GM10266 (cell line): ENCODE measurements around the gene CEACAM21.

Experiments used
- DNase-seq: peaks from one replicate; pipeline ENCODE4 v3.0.0; 2012; ENCODE audit errors: extremely low spot score
- TF ChIP-seq, protein P1 (sequence below): IDR thresholded peaks from 2 replicates; pipeline ENCODE4 v1.5.1; 2012; ENCODE audit warnings: mild to moderate bottlenecking, low read depth; ENCODE audit not compliant: control insufficient read depth, insufficient read depth; ENCODE audit errors: missing control alignments

CEACAM21 gene

DNA sequence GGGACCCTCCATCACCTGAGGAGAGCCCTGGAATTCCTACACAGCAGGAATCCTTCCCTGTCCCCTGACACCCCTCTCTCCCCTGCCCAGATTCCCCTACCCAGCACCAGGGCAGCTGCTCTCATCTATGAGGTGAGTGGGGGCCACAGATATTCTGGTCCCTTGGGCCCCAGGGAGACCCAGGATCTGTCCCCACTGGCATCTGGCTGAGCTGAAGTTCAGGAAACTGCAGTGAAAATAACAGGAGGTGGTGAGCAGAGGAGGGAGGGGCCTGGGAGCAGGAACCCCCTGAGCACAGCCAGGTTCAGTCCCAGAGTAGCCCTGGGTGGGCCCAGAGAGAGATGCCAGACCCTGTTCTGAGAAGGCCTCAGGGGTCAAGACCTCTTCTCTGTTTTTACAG lies 10.1 kb downstream of the CEACAM21 start:
- no peak for DNase-seq
- TF ChIP-seq, protein P1, sequence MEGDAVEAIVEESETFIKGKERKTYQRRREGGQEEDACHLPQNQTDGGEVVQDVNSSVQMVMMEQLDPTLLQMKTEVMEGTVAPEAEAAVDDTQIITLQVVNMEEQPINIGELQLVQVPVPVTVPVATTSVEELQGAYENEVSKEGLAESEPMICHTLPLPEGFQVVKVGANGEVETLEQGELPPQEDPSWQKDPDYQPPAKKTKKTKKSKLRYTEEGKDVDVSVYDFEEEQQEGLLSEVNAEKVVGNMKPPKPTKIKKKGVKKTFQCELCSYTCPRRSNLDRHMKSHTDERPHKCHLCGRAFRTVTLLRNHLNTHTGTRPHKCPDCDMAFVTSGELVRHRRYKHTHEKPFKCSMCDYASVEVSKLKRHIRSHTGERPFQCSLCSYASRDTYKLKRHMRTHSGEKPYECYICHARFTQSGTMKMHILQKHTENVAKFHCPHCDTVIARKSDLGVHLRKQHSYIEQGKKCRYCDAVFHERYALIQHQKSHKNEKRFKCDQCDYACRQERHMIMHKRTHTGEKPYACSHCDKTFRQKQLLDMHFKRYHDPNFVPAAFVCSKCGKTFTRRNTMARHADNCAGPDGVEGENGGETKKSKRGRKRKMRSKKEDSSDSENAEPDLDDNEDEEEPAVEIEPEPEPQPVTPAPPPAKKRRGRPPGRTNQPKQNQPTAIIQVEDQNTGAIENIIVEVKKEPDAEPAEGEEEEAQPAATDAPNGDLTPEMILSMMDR: no peak

DNA sequence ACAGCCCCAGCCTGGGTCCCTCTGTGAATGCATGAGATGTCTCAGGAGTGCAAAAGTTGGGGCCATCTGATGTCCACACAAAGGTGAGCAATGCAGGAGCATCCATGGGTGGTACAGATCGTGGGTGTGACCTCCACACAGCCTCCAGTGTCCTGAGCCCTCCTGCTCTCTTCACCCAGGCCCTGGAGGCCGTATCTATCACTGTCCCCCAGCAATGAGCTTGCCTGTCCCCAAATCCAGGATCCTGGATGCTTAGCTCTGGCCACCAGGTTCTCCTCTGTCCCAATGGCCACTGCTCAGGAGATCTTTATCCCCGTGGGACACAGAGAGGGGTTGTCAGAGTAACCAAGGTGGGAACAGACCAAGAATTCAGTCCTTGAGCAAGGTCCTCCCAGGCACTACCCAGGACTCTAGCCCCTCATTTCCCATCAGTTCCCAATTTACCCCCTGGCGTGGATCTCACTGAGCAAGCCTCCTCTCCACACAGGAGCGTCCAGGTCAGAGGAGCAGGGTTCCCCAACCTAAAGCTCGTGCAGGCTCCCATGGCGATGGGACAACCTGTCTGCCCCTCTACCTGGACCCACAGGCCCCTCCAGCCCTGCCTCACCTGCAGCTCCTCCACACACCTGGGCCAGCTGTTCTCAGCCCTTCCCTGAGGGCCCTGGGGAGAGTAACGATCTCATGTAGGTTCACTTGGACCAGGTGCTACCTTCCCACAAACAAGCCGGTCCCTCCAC lies 11.3 kb downstream of the CEACAM21 start:
- DNase-seq: no peak

DNA sequence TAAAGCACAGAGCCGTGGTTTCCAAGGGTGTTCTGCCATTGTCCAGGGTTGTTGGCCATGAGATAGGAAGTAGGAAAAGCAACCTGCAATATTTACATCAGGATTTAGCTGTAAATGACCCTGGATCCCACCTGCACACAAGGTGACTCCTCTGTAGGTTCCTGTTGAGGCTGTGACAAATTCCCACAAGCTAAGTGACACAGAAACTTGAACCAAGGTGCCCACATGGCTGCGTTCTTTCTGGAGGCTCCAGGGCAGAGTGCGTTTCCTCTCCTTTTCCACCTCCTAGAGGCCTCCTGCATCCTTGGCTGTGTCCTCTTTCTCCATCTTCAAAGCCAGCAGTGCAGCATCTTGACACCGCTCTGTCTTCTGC lies 11.9 kb downstream of the CEACAM21 start:
- DNase-seq: no peak
- TF ChIP-seq, protein P1: no peak

More for the DNA sequence above, 11.3 kb downstream of the CEACAM21 start:
- TF ChIP-seq, protein P1: no peak

DNA sequence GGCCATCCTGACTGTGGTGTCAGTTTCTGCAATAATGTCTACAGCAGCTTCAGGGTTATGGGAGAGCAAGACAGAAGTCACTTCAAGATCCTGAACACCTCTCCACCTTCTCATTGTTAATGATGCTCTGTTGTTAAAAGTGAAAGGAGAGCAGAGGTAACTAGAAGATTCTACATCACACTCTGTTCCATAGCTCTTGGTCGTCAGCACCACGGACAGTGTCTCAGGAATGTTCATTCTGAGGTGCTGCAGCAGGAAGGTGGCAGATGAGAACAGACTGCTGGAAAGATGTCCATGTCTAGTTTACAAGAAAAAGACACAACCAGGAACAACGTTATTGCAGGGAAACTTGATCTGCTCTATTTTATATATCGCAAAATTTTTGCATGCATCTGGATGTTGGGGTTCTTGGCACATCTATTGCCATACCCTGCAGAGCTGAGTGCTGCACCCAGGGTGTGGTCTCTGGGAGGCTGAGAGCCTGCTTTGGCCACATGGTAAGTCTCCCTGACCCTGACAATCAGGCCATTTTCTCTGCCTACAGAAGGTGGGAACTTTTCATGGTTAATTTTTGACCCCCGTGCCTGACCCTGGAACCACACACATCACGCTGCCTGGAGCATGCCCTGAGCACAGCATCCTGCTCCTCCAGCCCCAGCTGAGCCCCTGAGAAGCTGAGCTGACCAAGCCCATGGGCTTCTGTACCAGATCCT lies 12.7 kb downstream of the CEACAM21 start:
- TF ChIP-seq, protein P1: no peak
- no peak for DNase-seq

DNA sequence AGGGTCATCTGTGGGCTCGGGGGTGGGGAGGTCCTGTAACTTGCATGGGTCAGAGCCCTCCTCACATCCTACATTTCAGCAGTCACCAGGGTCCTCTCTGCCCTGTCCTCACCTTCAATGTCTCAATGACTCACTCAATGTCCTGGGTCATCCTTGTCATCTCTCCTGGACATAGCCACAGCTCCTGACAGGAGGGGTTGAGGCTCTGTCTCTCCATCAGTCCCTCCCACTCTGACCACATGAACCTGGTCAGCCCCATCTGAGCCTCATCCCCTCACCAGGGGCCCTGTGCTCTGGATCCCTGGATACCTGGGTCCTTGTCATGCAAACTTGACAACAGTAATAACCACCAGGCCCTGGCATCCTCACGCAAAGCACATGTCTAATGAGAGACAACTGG lies 13.4 kb downstream of the CEACAM21 start:
- TF ChIP-seq, protein P1: no peak

DNA sequence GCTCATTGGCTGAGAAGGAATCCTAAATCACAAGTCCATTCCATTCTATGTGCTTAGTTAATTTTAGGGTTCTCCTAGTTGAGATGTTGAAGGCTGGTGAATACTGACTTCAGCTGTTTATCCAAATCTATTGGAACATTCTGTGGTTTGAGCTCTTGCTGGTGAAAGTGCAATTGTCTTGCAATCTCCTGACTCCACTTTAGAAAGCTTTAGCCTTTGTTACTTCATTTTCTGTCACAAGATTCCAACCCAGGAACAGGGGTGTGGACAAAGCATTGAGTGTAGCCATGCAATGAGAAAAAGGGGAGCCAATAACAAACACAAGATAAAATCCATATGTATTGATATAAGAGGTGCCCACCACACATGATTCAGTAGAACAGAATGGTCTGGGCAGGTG lies 15.0 kb downstream of the CEACAM21 start:
- no peak for DNase-seq
- TF ChIP-seq, protein P1: no peak

More for the DNA sequence above, 13.4 kb downstream of the CEACAM21 start:
- no peak for DNase-seq

DNA sequence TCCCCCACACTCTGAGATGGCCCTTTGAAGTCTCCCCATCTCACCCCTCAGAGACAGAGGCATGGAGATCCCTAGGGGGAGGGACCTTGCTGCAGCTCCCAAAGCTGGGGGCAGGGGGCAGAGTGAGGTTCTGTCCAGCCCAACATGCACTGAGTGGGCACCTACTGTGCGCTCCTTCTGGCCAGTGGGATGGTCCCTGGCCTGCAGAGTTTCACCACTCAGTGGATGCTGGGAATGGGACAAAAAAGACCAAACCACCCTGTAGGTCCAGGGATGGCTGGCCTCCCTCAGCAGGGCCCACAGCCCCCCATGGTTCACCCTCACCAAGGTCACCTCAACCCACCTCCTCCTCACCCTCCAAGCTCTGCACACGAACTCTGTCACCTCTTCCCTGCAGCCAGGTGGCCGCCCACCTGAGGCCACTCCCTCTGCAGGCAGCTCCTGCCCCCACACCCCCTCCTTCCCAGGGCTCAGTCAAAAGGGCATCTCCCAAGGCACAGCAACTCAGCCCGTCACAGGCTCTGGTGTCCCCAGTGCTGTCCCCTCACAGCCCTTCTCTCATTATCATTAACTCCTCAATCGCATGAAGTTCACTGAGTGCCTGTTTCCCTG lies 16.1 kb downstream of the CEACAM21 start:
- TF ChIP-seq, protein P1: no peak
- no peak for DNase-seq
